Astrocyte (in vitro differentiated cells and primary cell): ENCODE results near the gene MMP23B.
"Not testable (repeated sequence)": the region's sequence is repeated elsewhere in the genome, so short reads cannot be mapped to it uniquely, and the experiment has no call there.

Experiments used
- CTCF ChIP-seq: IDR thresholded peaks from 2 replicates; pipeline ENCODE4 v1.5.1; 2011; ENCODE audit warnings: low read depth, mild to moderate bottlenecking, inconsistent platforms, low read length, moderate library complexity; ENCODE audit not compliant: insufficient read depth
- EZH2 ChIP-seq: IDR thresholded peaks from 2 replicates; pipeline ENCODE4 v1.6.1; 2012; ENCODE audit warnings: mild to moderate bottlenecking, low read length, inconsistent platforms; ENCODE audit not compliant: insufficient read depth

GRCh38 chr1:1639368-1639767 is 7.4 kb downstream of the MMP23B start:
- not testable (repeated sequence) for TF ChIP-seq CTCF, EZH2
